Colonic mucosa (tissue), 4 donors: ENCODE measurements around the gene PRTN3. TPM values are rescaled to one million over a fixed set of nuclear protein-coding genes. Genes with fewer than 3 reads are reported as not detected.
"Not testable (repeated sequence)": the region's sequence is repeated elsewhere in the genome, so short reads cannot be mapped to it uniquely, and the experiment has no call there.

ENCODE experiments used
- DNase-seq: peaks from one replicate; pipeline ENCODE4 v3.0.0-alpha.2; 2020
- H3K27ac ChIP-seq: fragments of 200-600 bp; one replicate; pipeline ENCODE4 v1.8.0; 2021
- H3K27me3 ChIP-seq: fragments of 200-600 bp; one replicate; pipeline ENCODE4 v1.8.0; 2021
- H3K36me3 ChIP-seq: fragments of 200-600 bp; one replicate; pipeline ENCODE4 v1.8.0; 2021
- H3K4me1 ChIP-seq: fragments of 200-600 bp; one replicate; pipeline ENCODE4 v1.8.0; 2021; ENCODE audit warnings: mild to moderate bottlenecking
- H3K4me3 ChIP-seq: fragments of 200-600 bp; one replicate; pipeline ENCODE4 v1.8.0; 2021
- H3K9ac ChIP-seq, 2 donors: one replicate each; pipeline ENCODE4 v1.7.0; 2013; ENCODE audit warnings: control low read depth in 2 of 2, low read depth in 2 of 2, low read length in 2 of 2
- H3K9me3 ChIP-seq: fragments of 200-600 bp; one replicate; pipeline ENCODE4 v1.8.0; 2021
- CTCF ChIP-seq: fragments of 200-600 bp; IDR thresholded peaks from one replicate; pipeline ENCODE4 v1.8.0; 2022; ENCODE audit warnings: antibody characterized with exemption, mild to moderate bottlenecking
- intact Hi-C: fragments of 100-400 bp; cut with DNase I; formaldehyde crosslinking; loops from one replicate; pipeline ENCODE4 v1.14.1; 2022
- total RNA-seq, 2 donors: library from RNA; stranded (reverse); fragmentation: NEBNext Ultra II Directional in 1 of 2; extraction: Animal tissue kit (Norgen Biotek cat#: 25700) in 1 of 2; gene quantifications; one replicate each; pipeline ENCODE4 v1.2.1, GENCODE V29; 2021
- donor health status: healthy.
- donor health status: DM: no; HTN: no; CAD: no.
- donor health status: DM: no; HTN: no; CAD: no.

PRTN3 gene
- total RNA-seq, 2 donors from 2014 or later, result not detected

GRCh38 chr19:887072-887471, 46.3 kb downstream of the PRTN3 start:
- Histone ChIP-seq H3K36me3 (peaks cover 5% of the 10 kb centered on the region), H3K4me3 (no peak overlapping the region), H3K27me3 (no peaks in the 10 kb centered on the region), H3K9me3 (no peaks in the 10 kb centered on the region), H3K9ac (no peak overlapping the region), H3K27ac (no peak overlapping the region), H3K4me1 (peaks cover 5% of the 10 kb centered on the region)
- TF ChIP-seq CTCF, result no peak
- intact Hi-C loops, result no loop called here
- DNase-seq, result no peak

- no peak for TF ChIP-seq CTCF
- no peaks in the 10 kb centered on the region for H3K27me3 ChIP-seq
- no peaks in the 10 kb centered on the region for H3K9me3 ChIP-seq
- no peak overlapping the region for H3K27ac ChIP-seq
- intact Hi-C loops, result no loop called here
- DNase-seq, result no peak
- H3K4me1 ChIP-seq, result peaks cover 5% of the 10 kb centered on the region
- H3K4me3 ChIP-seq, result no peak overlapping the region
- peaks cover 4% of the 10 kb centered on the region for H3K36me3 ChIP-seq
- H3K9ac ChIP-seq, result no peak overlapping the region
These were observed 46.8 kb downstream of the PRTN3 start for GRCh38 chr19:887599-887998.

GRCh38 chr19:888581-889385, 48.0 kb downstream of the PRTN3 start:
- no peak overlapping the region for H3K9ac ChIP-seq
- no peak overlapping the region for H3K27ac ChIP-seq
- peaks cover 5% of the 10 kb centered on the region for H3K4me1 ChIP-seq
- peaks cover 4% of the 10 kb centered on the region for H3K36me3 ChIP-seq
- intact Hi-C loops, result no loop called here
- H3K4me3 ChIP-seq, result no peak overlapping the region
- no peak for DNase-seq
- no peaks in the 10 kb centered on the region for H3K9me3 ChIP-seq
- H3K27me3 ChIP-seq, result no peaks in the 10 kb centered on the region
- no peak for TF ChIP-seq CTCF

GRCh38 chr19:889662-890295, 49.0 kb downstream of the PRTN3 start:
- DNase-seq, result no peak
- no peak for TF ChIP-seq CTCF
- Histone ChIP-seq H3K27me3 (no peaks in the 10 kb centered on the region), H3K9ac (no peak overlapping the region), H3K9me3 (no peaks in the 10 kb centered on the region), H3K4me1 (peaks cover 5% of the 10 kb centered on the region), H3K4me3 (no peak overlapping the region), H3K36me3 (peaks cover 4% of the 10 kb centered on the region), H3K27ac (no peak overlapping the region)
- intact Hi-C loops, result no loop called here

GRCh38 chr19:890831-891230, 50.0 kb downstream of the PRTN3 start:
- DNase-seq, result no peak
- Histone ChIP-seq H3K4me1 (peaks cover 5% of the 10 kb centered on the region), H3K27me3 (no peaks in the 10 kb centered on the region), H3K27ac (no peak overlapping the region), H3K9ac (no peak overlapping the region), H3K4me3 (no peak overlapping the region), H3K36me3 (peaks cover 4% of the 10 kb centered on the region), H3K9me3 (no peaks in the 10 kb centered on the region)
- TF ChIP-seq CTCF, result no peak
- intact Hi-C loops, result no loop called here

GRCh38 chr19:891421-892200, 50.8 kb downstream of the PRTN3 start:
- H3K36me3 ChIP-seq, H3K9me3 ChIP-seq, intact Hi-C loops, H3K27me3 ChIP-seq, H3K4me1 ChIP-seq: not testable (repeated sequence)
- Histone ChIP-seq H3K4me3 (peak overlapping the region; percentile 82), H3K9ac (peak overlapping the region; percentile 70 to 88), H3K27ac (peak overlapping the region; percentile 91)
- peak; percentile 78 for DNase-seq
